Measurements from ENCODE around the gene FAAP100. TPM values are rescaled to one million over a fixed set of nuclear protein-coding genes. Genes with fewer than 3 reads are reported as not detected.

Gene FAAP100
- total and polyA plus RNA-seq, 12 donors, result 8.7 to 30.6 (median 13.3) TPM

DNA sequence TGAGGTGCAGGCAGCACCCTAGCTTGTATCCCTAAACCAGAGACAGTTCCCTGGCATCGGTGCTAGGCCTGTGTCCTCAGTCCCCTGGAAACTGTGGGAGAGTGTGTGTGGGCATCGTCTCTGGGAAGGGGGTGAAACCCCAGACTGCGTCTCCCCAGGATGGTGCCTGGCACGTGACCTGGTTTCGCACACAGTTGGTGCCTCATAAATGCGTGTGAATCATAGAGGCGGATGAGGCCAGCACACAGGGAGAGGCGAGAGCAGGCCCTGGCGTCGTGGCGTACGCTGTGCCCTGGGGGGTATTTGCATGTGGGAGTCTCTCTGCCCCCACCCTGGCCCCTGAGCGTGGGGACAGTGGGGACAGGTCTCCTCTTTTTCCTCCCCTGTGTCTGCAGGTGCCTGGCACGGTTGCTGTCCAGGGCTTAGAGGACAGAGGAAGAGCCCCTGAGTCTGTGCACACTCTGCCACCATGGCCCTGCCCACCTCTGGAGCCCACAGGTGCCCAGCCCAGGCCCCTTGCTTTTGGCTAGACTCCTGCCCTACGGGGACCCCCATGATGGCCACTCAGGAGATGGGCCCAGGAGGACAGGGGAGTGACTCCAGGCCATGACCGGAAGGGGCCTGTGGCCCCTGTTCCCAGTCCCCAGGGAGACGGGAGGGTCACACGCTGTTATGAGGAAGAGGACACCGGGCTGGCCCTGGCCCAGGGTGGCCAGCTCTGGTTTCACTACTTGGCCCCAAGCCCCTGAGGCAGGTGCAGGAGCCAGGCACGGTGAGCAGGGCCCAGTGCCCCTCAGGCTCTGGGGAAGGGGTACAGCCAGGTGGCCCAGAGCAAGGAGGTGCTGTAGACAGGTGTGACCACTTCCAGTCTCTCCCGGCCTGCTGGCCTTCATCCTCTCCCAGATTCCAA lies 25.2 kb downstream of the FAAP100 start:
- ATAC-seq (no peak), DNase-seq (peak in 1 of 2 donors; percentile 5)
- Histone ChIP-seq H3K27me3 (peaks cover 0 to 72% (median 63%) of the 10 kb centered on the region in 7 donors), H3K27ac (no peak overlapping the region), H3K36me3 (no peaks in the 10 kb centered on the region), H3K9me3 (no peaks in the 10 kb centered on the region), H3K4me1 (peaks cover 0 to 15% (median 5%) of the 10 kb centered on the region in 9 donors), H3K4me3 (no peak overlapping the region)
- TF ChIP-seq, protein P1, sequence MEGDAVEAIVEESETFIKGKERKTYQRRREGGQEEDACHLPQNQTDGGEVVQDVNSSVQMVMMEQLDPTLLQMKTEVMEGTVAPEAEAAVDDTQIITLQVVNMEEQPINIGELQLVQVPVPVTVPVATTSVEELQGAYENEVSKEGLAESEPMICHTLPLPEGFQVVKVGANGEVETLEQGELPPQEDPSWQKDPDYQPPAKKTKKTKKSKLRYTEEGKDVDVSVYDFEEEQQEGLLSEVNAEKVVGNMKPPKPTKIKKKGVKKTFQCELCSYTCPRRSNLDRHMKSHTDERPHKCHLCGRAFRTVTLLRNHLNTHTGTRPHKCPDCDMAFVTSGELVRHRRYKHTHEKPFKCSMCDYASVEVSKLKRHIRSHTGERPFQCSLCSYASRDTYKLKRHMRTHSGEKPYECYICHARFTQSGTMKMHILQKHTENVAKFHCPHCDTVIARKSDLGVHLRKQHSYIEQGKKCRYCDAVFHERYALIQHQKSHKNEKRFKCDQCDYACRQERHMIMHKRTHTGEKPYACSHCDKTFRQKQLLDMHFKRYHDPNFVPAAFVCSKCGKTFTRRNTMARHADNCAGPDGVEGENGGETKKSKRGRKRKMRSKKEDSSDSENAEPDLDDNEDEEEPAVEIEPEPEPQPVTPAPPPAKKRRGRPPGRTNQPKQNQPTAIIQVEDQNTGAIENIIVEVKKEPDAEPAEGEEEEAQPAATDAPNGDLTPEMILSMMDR (IDR thresholded peaks at IDR 0.05), result no peak
- 85 to 88% methylated on average over 21 of the region's 21 CpGs for WGBS, 2 donors
- intact Hi-C loops (cut with DNase I), result no loop called here

DNA sequence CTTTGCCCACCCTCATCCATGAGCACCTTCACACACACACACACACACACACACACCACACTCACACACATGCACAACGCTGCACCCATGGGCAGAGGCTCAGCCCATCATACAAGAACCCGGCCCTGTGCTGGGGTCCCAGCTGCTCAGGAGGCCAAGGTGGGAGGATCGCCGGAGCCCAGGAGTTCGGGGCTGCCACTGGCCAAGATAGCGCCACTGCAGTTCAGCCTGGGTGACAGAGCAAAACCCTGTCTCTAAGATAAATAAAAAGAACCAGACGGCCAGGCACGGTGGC lies 27.3 kb downstream of the FAAP100 start:
- DNase-seq (peak in 1 of 2 donors; percentile 5), ATAC-seq (no peak)
- WGBS, 2 donors, result 77 to 91% methylated on average over 8 of the region's 8 CpGs
- Histone ChIP-seq H3K4me3 (no peak overlapping the region), H3K9me3 (no peaks in the 10 kb centered on the region), H3K27ac (no peak overlapping the region), H3K36me3 (no peaks in the 10 kb centered on the region), H3K27me3 (peaks cover 0 to 73% (median 63%) of the 10 kb centered on the region in 7 donors), H3K4me1 (peaks cover under 1 to 18% (median 5%) of the 10 kb centered on the region in 9 donors)
- intact Hi-C loops (cut with DNase I), result no loop called here
- TF ChIP-seq, protein P1 (IDR thresholded peaks at IDR 0.05), result no peak

DNA sequence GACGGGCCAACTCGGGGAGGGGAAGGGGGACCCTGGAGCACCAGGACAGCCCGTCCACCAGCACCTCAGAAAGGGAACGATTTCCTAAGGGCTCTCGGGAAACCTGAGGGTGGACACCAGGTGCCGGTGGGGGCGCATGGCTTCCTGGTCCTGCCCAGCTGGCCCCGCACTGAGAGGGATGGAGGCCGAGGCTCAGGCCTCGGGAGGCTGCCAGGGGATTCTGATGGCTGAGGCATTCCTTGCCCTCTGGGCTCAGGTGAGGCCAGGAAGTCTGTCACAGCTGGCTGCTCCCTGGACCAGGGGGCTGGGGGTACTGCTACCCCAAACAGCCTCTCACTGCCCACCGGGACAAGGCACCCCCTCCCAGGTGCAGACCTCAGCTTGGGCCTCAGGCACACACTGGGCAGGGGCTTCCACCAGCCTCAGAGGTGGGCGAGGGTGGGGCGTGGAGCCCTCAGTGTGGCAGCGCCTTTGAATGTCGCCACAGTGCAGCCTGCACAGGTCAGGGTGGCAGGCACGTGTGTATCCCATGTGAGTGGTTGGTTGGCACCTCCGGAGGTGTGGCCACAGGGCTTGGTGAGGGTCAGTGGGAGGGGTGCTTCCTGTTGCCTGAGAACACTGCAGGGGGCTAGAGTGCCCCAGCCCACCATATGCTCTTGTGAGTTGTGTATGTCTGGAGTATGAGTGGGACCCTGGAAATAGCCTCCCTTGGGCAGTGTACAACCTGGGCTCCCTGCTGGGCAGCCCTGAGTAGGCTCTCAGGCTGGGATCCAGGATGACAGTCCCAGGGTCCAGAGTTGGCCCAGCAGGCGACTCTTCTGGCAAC lies 27.9 kb downstream of the FAAP100 start:
- Histone ChIP-seq H3K4me1 (peaks cover 6 to 24% (median 10%) of the 10 kb centered on the region in 9 donors), H3K27ac (no peak overlapping the region), H3K36me3 (no peaks in the 10 kb centered on the region), H3K9me3 (no peaks in the 10 kb centered on the region), H3K4me3 (no peak overlapping the region), H3K27me3 (peaks cover 0 to 73% (median 60%) of the 10 kb centered on the region in 7 donors)
- TF ChIP-seq, protein P1 (IDR thresholded peaks at IDR 0.05), result no peak
- intact Hi-C loops (cut with DNase I), result no loop called here
- ATAC-seq (no peak), DNase-seq (peak in 1 of 2 donors; percentile 8)
- 73 to 79% methylated on average over 18 of the region's 18 CpGs for WGBS, 2 donors

DNA sequence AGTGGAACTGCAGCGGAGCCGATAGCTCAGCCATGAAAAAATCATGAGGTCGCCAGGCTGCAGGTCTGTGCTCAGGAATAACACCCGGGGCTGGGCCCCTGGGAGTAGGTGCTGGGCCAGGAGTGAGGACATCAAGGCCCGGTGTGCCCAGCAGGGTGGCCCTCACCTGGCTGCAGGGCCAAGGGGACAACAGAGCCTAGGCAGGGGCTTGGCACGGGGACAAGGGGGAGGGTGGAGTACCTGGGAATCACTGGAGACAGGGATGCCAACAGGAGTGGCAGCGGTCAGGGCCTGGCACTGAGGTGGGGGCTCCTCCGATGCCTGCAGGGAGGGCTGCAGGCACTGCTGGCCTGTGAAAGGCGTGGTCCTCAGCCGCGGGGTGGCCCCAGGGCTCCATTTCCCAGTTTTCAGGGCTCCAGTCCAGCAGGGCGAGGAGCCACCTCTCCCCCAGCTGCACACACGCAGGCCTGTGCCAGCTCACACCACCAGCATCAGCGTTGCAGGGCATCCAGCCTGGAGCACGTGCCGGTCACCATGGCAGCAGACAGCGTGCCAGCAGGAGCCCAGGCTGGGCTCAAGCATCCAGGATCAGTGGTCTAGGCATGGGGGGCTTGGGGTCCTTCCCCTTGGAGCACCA lies 28.6 kb downstream of the FAAP100 start:
- peaks cover 13 to 31% (median 18%) of the 10 kb centered on the region in 9 donors for H3K4me1 ChIP-seq
- intact Hi-C loops (cut with DNase I), result no loop called here
- DNase-seq (peak in 1 of 2 donors; percentile 32), ATAC-seq (peak; percentile 9 to 68 (median 40))
- WGBS, 2 donors, result 24 to 29% methylated on average over 17 of the region's 17 CpGs
- TF ChIP-seq, protein P1 (IDR thresholded peaks at IDR 0.05), result peak in 2 of 9 donors; percentile 1 to 16
- H3K27ac ChIP-seq, result no peak overlapping the region
- no peaks in the 10 kb centered on the region for H3K36me3 ChIP-seq
- no peak overlapping the region for H3K4me3 ChIP-seq
- H3K27me3 ChIP-seq, result peaks cover 0 to 68% (median 52%) of the 10 kb centered on the region in 7 donors
- no peaks in the 10 kb centered on the region for H3K9me3 ChIP-seq
